CMK (cell line): ENCODE data around the gene CGB5.
A peak's percentile ranks its signal among the peaks of the same experiment; 100 is the strongest.
"Not testable (repeated sequence)": the region's sequence is repeated elsewhere in the genome, so short reads cannot be mapped to it uniquely, and the experiment has no call there.

Experiments used
- DNase-seq: peaks from one replicate; pipeline ENCODE4 v3.0.0-alpha.2; 2010; ENCODE audit warnings: low read depth

Gene CGB5

DNA sequence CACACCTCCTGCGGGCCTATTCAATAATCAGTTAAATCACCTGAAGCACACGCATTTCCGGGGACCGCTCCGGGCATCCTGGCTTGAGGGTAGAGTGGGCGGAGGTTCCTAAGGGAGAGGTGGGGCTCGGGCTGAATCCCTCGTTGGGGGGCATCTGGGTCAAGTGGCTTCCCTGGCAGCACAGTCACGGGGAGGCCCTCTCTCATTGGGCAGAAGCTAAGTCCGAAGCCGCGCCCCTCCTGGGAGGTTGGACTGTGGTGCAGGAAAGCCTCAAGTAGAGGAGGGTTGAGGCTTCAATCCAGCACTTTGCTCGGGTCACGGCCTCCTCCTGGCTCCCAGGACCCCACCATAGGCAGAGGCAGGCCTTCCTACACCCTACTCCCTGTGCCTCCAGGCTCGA is at the start of gene CGB5:
CGB5 (plus strand) TSS at position 301 of the 400 bp plus-strand sequence. CDS start 362 bp downstream, outside the sequence.
- DNase-seq, result not testable (repeated sequence)

DNA sequence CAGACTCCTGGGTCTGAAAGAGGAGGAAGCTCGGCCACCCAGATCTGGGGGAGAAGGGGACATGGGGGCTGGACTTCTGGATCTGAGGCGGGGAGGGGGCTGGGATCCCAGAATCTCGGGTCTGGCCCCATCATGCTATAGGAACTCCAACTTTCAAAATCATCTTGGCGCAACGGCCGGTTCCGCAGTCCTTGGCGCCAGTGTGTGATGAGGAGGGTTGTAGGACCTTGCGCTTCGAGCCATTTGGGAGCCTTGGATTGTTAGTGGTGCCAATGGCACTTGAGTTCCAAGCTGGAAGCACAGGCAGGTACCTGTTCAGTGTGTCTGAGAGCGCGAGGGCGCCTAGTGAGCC is 49.6 kb upstream of the CGB5 start:
- DNase-seq, result no peak

DNA sequence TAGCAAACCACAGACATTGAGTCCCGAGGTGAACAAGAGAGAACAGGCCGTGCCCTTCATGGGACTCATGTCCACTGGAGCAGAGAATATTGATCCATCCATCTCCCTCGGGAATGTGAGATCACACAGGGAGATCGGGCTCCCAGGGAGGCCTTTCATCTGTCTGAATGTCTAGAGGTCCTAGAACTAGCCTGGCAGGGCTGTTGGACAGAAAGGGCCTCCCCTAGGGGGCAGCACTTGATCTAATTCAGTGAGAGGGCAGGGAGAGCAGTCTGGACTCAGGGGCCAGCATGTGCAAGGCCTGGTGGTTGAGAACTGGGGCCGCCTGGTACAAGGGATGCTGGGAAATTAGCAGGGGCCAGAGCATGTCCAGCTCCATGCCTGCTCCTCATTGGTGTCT is 45.7 kb upstream of the CGB5 start:
- no peak for DNase-seq

DNA sequence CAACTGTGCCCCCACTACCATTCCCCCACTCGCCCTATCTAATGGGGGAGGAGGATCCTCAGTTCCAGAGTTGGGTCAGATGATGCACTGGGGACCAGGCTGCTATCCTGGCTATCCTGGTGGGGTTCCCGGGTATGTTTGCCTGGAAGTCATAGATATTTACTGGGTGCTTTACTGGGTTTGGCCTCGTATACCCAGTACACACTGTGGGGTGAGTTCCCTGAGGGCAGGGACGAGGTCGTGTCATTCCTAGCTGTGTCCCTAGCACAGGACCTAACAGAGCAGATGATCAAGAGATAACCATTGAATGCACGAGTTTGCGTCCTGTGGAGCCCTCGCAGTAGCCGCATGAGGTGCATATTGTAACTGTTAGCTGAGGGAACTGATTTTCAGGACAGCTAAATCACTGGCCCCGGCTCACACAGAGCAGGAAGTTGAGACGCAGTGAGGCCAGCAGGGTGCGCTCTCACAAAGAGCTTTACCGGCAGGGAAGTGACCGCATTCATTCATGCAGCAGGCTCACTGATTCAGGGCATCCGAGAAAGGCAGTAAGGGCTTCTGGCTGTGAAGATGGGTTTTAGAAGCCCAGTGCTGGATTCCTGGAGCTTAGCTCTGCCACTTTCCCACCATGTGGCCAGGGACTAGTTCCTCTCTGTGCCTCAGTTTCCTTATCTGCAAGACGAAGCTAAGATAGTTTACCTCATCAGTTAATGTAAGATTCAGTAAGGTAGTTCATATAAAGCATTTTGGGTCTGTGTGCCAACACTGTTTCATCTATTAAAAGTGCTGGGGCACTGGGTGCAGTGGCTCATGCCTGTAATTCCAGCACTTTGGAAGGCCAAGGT is 43.9 kb upstream of the CGB5 start:
- DNase-seq, result no peak

DNA sequence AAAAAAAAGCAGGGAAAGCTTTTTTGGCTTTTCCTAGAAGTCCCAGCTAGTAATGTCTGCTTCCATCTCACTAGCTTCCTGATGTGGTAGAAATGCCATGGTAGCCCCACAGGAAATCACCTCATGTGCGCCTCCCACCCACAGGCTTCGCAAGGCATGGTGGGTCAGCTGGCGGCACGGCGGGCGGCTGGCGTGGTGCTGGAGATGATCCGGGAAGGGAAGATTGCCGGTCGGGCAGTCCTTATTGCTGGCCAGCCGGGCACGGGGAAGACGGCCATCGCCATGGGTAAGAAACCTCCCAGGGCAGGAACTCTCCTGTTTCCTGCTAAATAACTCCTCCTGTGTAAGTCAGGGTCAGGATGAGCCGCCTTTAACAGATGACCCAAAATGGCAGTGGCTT is 39.5 kb upstream of the CGB5 start:
- DNase-seq, result no peak

DNA sequence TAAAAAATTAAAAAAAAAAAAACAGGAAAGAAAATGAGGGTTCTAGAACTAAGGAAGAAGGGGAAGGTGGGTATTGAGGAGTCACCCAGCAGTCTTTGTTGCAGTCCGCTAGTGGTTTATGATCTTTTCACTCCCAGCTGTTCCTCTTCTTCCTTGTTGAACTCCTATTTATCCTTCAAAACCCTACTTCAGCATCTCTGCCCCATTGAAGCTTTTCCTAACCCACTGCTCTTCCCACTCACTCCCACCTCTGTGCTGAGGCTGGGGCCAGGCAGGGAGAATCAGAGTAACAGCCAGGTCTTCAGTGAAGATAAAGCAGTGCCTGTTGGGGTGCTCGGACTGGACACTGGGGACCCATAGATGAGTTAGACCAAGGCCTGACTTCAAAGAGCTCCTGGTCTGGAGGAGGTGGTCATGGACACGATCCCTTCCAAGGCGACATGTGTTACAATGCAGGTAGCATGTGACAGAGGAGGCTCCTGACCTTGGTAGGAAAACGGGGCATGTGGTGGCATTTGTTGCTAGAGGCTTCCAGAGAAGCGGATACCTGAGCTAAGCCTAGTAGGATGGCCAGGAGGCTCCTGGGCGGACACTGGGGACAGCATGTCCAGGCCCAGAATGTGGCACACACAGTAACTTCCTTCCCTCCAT is 38.6 kb upstream of the CGB5 start:
- DNase-seq, result no peak

DNA sequence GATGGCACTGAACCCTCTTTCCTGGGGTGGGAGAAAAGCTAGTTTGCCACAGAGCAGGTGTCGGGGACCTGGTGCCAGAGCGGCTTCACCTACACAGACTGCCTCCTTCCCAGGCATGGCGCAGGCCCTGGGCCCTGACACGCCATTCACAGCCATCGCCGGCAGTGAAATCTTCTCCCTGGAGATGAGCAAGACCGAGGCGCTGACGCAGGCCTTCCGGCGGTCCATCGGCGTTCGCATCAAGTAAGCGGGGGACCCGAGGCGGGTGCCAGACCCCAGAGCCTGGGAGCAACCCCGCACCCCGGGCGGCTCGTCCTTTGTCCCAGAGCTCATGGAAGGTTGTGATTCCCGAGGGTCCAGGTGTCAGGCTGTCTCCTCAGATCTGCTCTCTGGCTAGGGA is 36.7 kb upstream of the CGB5 start:
- no peak for DNase-seq

DNA sequence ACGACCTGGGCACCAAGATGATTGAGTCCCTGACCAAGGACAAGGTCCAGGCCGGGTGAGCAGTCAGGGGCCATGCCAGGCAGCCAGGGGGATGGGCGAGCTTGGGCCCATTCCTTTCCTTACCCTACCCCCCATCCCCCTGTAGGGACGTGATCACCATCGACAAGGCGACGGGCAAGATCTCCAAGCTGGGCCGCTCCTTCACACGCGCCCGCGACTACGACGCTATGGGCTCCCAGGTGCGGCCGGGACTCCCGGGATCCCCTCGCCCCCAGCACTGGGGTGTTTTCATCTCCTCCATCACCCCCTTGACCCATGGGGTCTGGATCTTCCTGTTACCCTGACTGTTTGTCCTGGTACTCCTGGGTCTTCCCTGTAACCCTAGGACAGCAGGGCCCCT is 33.8 kb upstream of the CGB5 start:
- no peak for DNase-seq

DNA sequence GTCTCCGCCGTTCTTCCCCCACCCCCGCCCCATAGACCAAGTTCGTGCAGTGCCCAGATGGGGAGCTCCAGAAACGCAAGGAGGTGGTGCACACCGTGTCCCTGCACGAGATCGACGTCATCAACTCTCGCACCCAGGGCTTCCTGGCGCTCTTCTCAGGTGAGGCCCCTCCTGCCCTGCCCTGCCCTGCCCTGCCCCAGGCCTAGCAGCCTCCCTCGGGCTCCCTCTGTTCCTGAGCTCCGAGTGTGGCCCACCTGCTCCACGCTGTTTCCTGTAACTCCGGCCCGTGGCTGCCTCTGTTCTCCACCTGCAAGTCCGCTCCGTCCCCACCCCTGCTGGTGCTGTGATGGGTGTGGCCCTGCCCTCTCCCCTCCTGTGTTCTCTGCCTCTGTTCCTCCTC is 33.2 kb upstream of the CGB5 start:
- no peak for DNase-seq

DNA sequence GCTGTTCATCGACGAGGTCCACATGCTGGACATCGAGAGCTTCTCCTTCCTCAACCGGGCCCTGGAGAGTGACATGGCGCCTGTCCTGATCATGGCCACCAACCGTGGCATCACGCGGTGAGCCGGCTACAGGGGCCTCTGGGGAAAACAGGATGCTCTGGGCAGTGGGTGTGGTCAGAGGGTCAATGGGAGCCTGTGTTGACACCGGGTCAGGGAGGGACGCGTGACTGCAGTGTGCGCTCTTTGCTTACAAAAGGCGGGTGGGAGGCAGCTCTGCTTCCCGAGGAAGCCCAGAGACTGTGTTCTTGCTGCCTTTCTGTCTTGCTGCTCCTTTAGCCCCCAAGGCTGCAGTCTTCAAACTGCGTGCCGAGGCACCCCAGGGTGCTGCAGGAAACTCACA is 32.5 kb upstream of the CGB5 start:
- DNase-seq, result no peak

DNA sequence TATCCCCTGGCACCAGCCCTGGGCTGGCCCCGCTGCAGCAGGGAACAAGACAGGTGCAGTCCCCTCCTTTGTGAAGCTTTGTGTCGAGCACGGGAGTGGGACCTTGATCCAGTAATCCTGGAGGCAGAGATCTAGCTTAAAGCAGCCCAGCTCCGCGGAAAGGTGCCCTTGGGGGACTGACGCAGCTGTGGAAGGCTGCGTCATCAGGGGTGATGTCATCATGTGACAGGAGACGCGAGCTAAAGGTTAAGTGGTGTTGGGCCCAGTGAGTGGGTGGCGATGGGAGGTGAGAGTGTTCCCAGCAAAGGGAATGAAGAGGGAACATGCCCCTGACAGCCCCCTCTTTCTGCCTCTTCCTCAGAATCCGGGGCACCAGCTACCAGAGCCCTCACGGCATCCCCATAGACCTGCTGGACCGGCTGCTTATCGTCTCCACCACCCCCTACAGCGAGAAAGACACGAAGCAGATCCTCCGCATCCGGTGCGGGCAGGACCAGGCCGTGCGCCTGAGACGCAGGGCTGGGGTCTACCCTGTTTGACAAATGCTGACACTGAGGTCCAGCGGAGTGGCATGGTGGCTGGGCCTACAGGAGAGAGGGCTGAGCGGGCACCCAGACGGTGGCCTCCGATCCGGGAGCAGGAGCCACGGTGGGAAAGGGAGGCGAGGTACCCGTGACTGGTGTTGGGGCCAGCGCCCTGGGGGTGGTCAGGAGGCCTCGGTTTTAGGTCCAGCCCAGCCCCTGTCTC is 29.4 kb upstream of the CGB5 start:
- no peak for DNase-seq

DNA sequence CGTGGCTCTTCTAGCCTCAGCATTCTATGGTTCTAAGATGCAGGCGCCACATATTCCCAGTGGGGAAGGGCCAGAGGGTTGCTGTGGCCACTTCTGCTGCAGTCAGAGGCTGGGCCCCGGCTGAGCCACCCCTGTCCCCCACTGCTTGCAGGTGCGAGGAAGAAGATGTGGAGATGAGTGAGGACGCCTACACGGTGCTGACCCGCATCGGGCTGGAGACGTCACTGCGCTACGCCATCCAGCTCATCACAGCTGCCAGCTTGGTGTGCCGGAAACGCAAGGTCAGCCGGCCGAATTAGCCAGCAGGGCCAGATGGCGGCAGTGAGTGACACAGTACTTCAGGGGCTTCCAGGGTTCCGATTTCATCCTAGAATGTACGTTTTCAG is 28.8 kb upstream of the CGB5 start:
- DNase-seq, result no peak

DNA sequence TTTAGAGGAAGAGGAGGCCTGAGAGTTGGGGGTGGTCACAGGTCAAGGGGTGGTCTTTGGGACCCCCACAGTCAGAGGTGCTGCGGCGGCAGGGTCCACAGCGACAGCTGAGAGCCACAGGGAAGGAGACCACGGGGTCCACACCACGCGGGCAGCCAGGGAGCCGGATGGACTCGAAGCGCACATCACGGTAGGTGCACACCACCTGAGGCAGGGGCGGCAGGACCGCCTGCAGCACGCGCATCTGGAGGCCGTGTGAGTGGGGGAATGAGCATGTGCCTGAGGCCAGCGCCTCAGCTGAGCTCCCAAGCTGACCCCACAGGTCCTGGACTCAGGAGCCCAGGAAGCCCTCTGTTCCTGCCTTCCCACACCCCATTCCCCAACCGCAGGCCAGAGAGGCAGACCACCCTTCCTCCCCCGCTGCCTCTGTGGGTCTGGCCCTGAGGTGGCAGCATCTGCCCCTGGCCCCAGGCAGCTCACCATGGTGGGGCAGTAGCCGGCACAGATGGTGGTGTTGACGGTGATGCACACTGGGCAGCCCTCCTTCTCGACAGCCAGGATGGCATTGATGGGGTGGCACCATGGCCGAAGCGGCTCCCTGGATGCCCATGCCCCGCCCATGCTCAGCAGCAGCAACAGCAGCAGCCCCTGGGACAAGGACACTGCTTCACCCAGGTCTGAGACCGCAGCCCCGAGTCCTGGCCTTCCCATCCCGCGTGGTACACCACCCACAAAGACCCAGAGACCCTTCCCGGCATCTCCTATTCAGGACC is 27.4 kb upstream of the CGB5 start:
- DNase-seq, result no peak

DNA sequence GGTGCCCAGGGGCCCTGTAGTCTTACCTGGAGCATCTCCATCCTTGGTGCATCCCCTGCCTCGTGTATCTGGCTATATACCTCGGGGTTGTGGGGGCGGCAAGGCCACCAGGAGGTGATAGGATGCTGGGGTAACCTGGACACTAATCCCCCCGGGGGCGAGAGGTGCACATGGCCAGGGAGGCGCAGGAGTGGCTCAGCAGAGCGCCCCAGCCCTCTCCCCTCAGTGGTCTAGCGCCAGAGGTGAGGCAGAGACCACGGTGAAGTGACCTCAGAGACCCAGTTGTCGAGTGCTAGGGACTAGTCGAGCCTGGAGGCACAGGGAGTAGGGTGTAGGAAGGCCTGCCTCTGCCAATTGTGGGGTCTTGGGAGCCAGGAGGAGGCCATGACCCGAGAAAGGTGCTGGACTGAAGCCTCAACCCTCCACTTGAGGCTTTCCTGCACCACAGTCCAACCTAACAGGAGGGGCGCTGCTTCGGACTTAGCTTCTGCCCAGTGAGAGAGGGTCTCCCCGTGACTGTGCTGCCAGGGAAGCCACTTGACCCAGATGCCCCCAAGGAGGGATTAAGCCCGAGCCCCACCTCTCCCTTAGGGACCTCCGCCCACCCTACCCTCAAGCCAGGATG is 26.5 kb upstream of the CGB5 start, which contains the start of gene LHB:
LHB (minus strand) TSS at position 51 of the 625 bp plus-strand sequence; CDS start at position 41, 10 bp downstream.
- no peak for DNase-seq

DNA sequence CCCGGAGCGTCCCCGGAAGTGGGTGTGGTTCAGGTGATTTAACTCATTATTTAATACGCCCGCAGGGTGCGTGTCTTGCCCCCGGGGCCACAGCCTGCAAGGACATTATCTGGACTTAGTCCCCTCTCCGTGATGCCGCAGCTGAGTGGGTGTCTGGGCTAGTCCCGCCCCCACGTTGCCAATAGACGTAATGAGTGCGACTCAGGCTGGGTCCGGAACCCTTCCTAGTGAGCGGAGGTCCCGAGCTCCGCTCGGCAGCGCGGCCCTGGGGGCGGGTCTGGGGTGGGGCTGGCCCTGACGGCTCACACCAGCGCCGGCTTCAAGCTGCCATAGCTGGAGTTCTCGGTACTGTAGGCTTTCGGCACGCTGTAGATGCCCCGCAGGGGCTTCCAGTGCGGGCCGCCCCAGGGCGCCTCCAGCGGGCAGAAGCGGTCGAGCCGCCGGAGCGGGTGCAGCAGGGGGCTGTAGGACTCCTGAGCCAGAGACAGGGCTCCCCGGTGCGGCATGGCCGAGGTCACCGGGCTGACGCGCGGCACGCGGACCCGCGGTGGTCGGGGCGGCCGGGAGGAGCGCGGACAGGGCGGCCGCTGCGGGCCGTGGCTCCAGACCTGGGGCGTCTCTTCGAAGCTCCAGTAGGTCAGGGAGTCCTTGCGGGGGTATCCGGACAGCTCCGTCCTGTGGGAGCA is 25.8 kb upstream of the CGB5 start:
- DNase-seq, result peak; percentile 64

DNA sequence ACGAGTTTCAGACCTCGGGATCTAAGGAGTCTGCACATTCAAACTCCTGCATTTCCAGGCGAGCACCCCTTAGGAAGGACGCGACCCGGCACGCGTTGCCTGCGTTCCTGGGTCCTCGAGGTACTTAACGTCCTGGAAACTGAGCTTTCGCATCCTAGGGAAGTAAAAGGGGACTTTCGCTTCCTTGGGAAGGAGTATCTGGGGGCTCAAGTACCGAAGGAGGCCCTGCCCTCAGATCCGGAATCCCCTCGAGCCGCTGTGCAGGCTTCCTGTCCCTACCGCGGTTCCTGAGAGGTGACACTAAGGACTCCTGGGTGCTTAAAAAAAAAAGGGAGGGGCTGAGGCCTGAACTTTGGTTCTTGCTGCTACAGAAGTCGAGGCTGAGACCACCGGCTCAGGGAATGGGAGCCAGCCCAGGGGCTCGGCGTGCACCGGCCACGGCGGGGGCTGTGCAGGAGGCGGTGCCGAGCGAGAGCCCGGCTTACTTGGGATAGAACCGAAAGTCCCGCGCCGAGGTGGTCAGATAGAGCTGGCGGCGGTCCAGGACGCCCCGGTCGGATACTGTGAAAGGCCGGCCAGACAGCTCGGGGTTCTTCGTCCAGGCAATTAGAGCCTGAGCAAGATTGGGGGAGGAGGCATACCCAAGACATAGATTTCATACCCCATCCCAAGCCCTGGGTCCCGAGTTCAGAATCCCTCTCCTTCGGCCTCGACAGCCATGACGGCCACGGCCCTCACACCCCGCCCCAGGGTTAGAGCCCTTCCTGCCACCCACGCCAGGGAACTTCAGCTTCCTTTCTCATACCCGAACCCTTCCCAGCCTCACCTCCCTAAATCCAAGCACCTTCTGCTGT is 25.0 kb upstream of the CGB5 start:
- DNase-seq, result not testable (repeated sequence)

DNA sequence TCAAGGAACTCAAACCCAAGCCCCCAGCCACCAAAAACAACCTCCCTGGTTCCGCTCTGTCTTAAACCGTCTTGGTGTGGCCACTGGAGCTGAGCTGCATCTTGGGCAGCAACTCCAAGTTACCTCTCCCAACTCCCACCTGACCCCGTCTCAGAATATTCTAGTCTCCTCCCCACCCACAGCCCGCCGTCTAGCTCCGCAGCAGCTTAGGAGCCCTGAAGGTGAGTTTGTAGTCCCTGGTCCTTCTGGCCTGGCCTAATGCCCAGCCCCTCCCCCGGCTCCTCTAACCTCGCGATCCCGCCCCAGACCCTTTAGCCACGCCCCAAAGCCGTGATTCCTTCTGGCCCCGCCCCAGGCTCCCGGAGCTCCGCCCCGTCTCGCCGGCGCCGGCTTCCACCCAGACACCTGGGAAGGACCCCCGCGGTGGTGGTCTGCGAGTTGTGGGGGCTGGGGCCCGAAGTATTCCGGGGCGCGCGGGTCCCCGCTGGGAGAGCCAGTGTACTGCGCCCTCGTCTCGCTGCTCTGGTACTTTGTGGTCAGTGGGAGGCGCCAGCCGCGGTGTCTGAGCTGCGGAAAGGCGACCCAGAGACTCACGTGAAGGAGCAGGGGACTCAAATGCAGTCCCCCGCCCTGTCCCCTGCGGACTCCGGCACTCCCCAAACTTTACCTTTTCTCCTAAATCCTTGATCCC is 24.3 kb upstream of the CGB5 start:
- DNase-seq, result no peak

DNA sequence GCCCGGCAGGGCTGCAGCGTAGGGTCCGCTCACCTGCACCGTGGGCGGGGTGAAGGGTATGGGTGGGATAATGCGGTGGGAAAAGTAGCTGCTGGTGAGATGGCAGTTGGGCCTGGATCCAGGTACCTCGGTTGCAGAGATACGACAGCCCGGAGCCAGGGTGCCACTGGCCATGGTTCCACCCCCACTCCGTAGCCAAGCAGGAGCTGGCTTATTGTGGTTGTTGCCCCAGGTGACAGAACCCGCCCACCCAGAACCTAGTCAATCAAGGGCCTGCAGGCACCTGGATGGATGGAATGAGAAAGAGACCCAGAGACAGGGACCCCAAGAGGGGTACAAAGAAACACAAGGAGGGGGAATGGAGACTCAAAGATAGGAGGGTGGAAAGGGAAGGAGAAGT is 23.3 kb upstream of the CGB5 start:
- no peak for DNase-seq
